Epithelial cell of proximal tubule (primary cell): ENCODE data around the gene MED8. TPM values are rescaled to one million over a fixed set of nuclear protein-coding genes. Genes with fewer than 3 reads are reported as not detected.

Experiments used
- DNase-seq: peaks from one replicate; pipeline ENCODE4 v3.0.0-alpha.2; 2011; ENCODE audit warnings: low read depth
- H3K4me3 ChIP-seq: 2 replicates; pipeline ENCODE4 v1.5.1; 2011; ENCODE audit warnings: low read depth, mild to moderate bottlenecking, low read length
- total RNA-seq: library from RNA; depleted of rRNA; stranded (reverse); fragments of >200 nt; gene quantifications from 2 replicates; pipeline ENCODE4 v1.2.3, GENCODE V29; 2015
- TF ChIP-seq, protein P1 (sequence below): conservative IDR thresholded peaks from 2 replicates; pipeline ENCODE4 v1.5.1; 2012; ENCODE audit warnings: low read depth, mild to moderate bottlenecking, low read length

The MED8 gene
- total RNA-seq, 1 donor from 2014 or later = 25.2 TPM

DNA sequence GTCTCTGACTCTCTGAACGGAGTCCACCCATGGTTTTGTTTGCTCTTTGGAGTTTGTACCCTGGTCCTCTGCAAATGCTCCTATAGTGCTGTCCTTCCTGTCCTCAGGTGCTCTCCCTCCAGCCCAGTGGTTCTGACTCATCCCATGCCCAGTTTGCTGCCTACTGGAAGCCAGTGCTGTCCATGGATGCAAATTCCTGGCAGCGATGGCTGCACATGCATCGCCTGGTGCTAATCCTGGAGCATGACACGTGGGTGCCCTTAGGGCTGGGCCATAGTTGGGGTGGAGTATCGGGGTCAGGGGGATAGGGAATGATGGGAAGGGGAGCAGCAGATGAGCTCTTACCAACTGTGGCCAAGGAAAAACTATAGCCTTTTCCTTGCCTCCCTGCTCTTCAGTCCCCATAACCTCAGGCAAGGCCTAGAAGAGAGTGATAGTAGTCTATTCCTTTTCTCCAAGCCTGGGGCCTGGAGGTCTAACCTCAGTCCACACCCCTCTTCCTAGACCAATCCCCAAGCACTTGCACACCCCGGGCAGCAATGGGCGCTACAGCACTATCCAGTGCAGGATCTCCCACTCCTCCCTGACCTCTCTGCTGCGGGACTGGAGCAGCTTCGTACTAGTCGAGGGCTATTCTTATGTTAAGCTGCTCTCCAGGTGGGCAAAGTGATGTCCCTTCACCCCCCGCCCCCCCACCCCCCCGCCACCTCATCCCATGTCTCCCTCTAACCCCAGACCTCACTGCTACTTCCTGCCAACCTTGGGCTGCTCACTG, 32.6 kb upstream of the MED8 start:
- H3K4me3 ChIP-seq = no peak overlapping the region
- TF ChIP-seq, protein P1, sequence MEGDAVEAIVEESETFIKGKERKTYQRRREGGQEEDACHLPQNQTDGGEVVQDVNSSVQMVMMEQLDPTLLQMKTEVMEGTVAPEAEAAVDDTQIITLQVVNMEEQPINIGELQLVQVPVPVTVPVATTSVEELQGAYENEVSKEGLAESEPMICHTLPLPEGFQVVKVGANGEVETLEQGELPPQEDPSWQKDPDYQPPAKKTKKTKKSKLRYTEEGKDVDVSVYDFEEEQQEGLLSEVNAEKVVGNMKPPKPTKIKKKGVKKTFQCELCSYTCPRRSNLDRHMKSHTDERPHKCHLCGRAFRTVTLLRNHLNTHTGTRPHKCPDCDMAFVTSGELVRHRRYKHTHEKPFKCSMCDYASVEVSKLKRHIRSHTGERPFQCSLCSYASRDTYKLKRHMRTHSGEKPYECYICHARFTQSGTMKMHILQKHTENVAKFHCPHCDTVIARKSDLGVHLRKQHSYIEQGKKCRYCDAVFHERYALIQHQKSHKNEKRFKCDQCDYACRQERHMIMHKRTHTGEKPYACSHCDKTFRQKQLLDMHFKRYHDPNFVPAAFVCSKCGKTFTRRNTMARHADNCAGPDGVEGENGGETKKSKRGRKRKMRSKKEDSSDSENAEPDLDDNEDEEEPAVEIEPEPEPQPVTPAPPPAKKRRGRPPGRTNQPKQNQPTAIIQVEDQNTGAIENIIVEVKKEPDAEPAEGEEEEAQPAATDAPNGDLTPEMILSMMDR = no peak
- no peak for DNase-seq

DNA sequence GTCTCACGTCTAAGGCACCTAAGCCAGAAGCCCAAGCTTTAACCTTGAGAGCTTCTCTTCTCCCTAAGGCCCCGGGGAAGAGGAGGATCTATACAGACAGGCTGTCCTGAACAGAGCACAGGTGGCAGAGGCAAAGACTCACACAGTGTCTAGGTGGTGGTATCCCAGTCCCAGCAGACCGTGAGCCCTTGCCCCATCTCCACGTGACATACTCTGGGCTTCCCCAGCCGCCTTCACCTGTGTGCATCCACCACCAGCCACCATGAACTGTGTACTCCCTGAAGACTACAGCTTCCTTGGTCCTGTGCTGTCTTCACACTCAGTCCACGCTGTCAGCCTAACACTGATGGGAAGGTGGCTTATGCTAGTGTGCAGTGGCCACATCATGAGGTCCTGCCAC, 31.8 kb upstream of the MED8 start:
- TF ChIP-seq, protein P1 = no peak
- no peak overlapping the region for H3K4me3 ChIP-seq
- DNase-seq = no peak

DNA sequence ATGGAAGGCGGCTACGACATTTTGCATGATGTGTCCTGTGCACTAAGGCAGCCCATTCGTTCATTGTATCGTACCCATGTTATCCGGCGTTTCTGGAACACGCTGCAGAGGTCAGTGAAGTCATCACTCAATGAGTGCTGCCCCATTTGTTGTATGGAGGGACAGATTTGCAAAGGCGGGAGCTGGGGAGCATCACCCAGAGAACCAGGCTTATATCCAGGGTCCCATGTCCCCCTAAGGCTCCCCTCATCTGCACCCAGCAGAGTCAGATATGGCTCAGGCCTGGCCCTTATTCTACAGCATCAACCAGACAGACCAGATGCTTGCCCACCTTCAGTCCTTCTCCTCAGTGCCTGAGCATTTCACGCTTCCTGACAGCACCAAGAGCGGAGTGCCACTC, 31.3 kb upstream of the MED8 start:
- DNase-seq = no peak
- TF ChIP-seq, protein P1 = no peak

DNA sequence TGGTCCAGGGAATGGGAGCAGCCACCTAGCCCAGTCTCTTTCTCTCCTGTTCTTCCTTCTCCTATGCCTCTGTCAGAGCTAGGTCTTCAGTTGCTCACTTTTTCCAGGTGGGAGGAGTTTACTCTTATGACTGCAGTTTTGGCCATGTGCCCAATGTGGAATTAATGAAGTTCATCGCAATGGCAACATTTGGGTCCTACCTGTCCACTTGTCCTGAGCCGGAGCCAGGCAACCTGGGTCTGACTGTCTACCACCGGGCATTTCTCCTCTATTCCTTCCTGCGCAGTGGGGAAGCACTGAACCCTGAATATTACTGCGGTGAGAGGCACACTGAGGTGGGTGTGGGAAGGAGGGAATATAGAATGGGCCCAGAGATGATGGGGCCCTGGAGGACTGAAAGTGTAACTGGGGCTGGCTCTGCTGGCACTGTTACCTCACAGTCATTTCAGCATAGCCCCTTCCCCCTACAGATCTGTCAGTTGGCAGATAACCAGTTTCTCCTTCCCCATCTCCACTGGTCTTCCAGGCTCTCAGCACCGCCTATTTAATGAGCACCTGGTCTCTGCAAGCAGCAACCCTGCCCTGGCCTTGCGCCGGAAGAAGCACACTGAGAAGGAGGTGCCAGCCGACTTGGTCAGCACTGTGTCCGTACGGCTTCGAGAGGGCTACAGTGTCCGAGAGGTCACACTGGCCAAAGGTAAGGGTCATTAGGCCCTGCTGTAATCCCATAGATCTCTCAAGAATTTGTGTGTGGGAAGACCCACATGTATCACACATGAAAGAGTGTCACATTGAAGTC, 30.2 kb upstream of the MED8 start:
- no peak for DNase-seq
- TF ChIP-seq, protein P1 = no peak
- no peak overlapping the region for H3K4me3 ChIP-seq

More for the DNA sequence above, 31.3 kb upstream of the MED8 start:
- H3K4me3 ChIP-seq = no peak overlapping the region

DNA sequence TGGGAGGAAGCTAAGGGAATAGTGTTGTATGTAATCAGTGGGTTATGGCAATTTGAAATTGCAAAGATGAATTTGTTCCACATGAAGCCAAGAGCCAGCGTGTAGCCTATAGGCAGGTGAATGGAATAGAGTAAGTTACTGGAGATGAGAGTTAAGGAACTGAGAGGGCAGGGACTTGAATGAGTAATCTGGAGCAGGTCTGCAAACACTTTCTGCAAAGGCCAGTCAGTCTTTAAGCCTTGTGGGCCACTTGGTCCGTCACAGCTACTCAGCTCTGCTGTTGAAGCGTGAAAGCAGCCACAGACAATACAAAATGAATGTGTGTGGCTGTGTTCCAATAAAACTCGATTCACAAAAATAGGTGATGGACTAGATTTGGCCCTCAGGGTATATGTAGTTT, 29.3 kb upstream of the MED8 start:
- no peak for DNase-seq
- H3K4me3 ChIP-seq = no peak overlapping the region
- TF ChIP-seq, protein P1 = no peak

DNA sequence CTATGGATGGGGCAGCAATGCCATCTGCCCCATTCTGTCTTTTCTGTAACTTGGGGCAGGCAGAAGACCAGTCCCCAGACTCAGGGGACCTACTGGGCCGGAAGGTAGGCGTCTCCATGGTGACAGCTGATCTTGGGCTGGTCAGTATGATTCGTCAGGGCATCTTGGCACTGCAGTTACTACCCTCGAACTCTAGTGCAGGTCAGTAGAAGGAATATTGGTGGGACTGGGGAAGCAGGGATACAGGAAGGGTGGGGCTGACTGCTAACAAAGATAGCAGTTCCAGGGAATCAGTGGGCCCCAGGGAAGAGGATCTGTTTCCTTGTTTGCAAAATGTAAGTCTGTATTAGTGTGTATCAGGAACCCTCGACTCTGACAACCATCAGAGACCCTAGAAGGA, 26.3 kb upstream of the MED8 start:
- no peak for DNase-seq
- no peak overlapping the region for H3K4me3 ChIP-seq
- TF ChIP-seq, protein P1 = no peak
